Measurements from ENCODE around the gene STN1. TPM values are rescaled to one million over a fixed set of nuclear protein-coding genes. Genes with fewer than 3 reads are reported as not detected.

The STN1 gene
- total and polyA plus RNA-seq, 10 of the 15 experiments (the other 5 are each of a cell fraction or from before 2014, with no cell fraction given): 22.2 to 31.8 (median 28.5) TPM

DNA sequence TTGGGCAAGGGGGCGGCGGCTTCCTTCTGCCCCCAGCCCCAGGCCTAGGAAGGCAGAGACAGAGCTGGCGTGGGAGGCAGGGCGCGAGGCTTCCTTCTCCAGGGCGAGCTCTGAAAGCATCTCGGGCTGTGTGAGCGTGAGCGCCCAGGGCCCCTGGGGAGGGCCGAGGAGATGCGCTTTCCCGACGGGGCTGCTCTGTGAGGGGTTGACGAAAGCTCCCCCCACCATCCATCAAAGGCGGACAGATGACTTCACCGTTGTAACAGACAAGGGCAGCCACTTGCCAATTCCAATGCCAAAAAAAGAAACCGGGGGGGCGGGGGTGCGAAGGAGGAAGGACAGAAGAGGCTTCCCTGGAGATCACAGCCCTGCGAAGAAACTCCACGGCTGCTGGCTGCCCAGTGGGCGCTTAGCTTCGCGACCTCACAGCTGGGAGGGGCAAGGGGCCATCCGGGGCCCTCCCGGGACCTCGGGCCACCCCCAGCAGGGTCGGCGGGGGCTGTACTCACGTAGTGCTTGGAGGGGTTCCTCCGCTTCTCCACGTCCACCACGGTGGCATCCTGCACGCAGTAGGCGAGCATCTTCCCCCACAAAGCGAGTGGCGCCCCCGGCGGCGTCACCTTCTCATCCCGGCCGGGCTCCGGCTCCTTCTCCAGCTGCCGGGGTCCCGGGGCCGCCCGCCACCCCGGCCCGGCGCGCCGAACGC lies 63.1 kb downstream of the STN1 start (continued):
- no peak for TF ChIP-seq MXI1 (IDR thresholded peaks at IDR 0.05; ENCODE audit: low read depth, low read length)
- TF ChIP-seq, protein P1, sequence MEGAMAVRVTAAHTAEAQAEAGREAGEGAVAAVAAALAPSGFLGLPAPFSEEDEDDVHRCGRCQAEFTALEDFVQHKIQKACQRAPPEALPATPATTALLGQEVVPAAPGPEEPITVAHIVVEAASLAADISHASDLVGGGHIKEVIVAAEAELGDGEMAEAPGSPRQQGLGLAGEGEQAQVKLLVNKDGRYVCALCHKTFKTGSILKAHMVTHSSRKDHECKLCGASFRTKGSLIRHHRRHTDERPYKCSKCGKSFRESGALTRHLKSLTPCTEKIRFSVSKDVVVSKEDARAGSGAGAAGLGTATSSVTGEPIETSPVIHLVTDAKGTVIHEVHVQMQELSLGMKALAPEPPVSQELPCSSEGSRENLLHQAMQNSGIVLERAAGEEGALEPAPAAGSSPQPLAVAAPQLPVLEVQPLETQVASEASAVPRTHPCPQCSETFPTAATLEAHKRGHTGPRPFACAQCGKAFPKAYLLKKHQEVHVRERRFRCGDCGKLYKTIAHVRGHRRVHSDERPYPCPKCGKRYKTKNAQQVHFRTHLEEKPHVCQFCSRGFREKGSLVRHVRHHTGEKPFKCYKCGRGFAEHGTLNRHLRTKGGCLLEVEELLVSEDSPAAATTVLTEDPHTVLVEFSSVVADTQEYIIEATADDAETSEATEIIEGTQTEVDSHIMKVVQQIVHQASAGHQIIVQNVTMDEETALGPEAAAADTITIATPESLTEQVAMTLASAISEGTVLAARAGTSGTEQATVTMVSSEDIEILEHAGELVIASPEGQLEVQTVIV (IDR thresholded peaks at IDR 0.05; ENCODE audit: borderline replicate concordance, partially characterized antibody): no peak
- peak; percentile 70 for TF ChIP-seq MEF2B (IDR thresholded peaks at IDR 0.05; ENCODE audit: partially characterized antibody, poor library complexity, severe bottlenecking)
- TF ChIP-seq SIX5 (IDR thresholded peaks at IDR 0.05; ENCODE audit: low read depth, low read length, severe bottlenecking): no peak
- TF ChIP-seq CBX5 (IDR thresholded peaks at IDR 0.05; ENCODE audit: low read depth): no peak
- TF ChIP-seq HDGF (IDR thresholded peaks at IDR 0.05): no peak
- TF ChIP-seq EGR1 (IDR thresholded peaks at IDR 0.05; ENCODE audit: borderline replicate concordance in 1 of 2, low read depth in 2 of 2, low read length in 2 of 2): no peak
- TF ChIP-seq, protein P2, sequence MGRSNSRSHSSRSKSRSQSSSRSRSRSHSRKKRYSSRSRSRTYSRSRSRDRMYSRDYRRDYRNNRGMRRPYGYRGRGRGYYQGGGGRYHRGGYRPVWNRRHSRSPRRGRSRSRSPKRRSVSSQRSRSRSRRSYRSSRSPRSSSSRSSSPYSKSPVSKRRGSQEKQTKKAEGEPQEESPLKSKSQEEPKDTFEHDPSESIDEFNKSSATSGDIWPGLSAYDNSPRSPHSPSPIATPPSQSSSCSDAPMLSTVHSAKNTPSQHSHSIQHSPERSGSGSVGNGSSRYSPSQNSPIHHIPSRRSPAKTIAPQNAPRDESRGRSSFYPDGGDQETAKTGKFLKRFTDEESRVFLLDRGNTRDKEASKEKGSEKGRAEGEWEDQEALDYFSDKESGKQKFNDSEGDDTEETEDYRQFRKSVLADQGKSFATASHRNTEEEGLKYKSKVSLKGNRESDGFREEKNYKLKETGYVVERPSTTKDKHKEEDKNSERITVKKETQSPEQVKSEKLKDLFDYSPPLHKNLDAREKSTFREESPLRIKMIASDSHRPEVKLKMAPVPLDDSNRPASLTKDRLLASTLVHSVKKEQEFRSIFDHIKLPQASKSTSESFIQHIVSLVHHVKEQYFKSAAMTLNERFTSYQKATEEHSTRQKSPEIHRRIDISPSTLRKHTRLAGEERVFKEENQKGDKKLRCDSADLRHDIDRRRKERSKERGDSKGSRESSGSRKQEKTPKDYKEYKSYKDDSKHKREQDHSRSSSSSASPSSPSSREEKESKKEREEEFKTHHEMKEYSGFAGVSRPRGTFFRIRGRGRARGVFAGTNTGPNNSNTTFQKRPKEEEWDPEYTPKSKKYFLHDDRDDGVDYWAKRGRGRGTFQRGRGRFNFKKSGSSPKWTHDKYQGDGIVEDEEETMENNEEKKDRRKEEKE (IDR thresholded peaks at IDR 0.05): no peak
- no peak for TF ChIP-seq HDAC6 (IDR thresholded peaks at IDR 0.05; ENCODE audit: unreplicated experiment)
- no peak for TF ChIP-seq NFYA (IDR thresholded peaks at IDR 0.05; ENCODE audit: borderline replicate concordance, low read depth, low read length)
- no peak for TF ChIP-seq FOXM1 (IDR thresholded peaks at IDR 0.05; ENCODE audit: low read depth, low read length)
- TF ChIP-seq BRCA1 (IDR thresholded peaks at IDR 0.05; ENCODE audit: low read depth, low read length): no peak
- no peak for TF ChIP-seq BHLHE40 (IDR thresholded peaks at IDR 0.05; ENCODE audit: borderline replicate concordance in 1 of 2, low read depth in 2 of 2, low read length in 1 of 2)
- TF ChIP-seq DPF2 (IDR thresholded peaks at IDR 0.05): 0 out of 2 replicates have a peak, but pooled peaks have one; percentile 37

Measured in GM12878 (cell line).